ENCODE measurements around the gene GLRX3. TPM values are rescaled to one million over a fixed set of nuclear protein-coding genes. Genes with fewer than 3 reads are reported as not detected.

GLRX3 gene
- total and polyA plus RNA-seq, 7 donors: 53.9 to 249 (median 76.9) TPM

GRCh38 chr10:130108934-130109604 lies 27.1 kb upstream of the GLRX3 start:
- peaks cover 24% of the 10 kb centered on the region for H3K4me1 ChIP-seq
- H3K36me3 ChIP-seq (ENCODE audit: insufficient read depth in 1 of 2, low read depth in 1 of 2): peaks cover 0 to 9% of the 10 kb centered on the region in 2 donors
- WGBS, 3 donors: 50 to 56% (median 50%) methylated on average over 6 of the region's 6 CpGs
- ATAC-seq (no peak), DNase-seq (no peak)
- no peak for TF ChIP-seq CTCF (IDR thresholded peaks at IDR 0.05)
- peak overlapping the region; percentile 74 for H3K4me3 ChIP-seq
- no peak overlapping the region for H3K27ac ChIP-seq
- intact Hi-C loops (cut with DNase I): loop anchor here in 1 of 2 donors (5.0 kb wide), 1 partner anchor 137 kb away; no protein-coding TSS in a partner anchor
- no peaks in the 10 kb centered on the region for H3K27me3 ChIP-seq (ENCODE audit: insufficient read depth in 3 of 3, low read length in 2 of 3)
- H3K9me3 ChIP-seq: no peaks in the 10 kb centered on the region

- intact Hi-C loops (cut with DNase I): loop anchor here (1.0 to 5.0 kb wide), 3 partner anchors 25 to 138 kb away; no protein-coding TSS in a partner anchor
- H3K36me3 ChIP-seq (ENCODE audit: insufficient read depth in 1 of 2, low read depth in 1 of 2): peaks cover 0 to 6% of the 10 kb centered on the region in 2 donors
- DNase-seq (peak; percentile 45 to 68), ATAC-seq (peak; percentile 24 to 56 (median 41))
- peaks cover 24% of the 10 kb centered on the region for H3K4me1 ChIP-seq
- 0 to 1% (median 1%) methylated on average over 9 of the region's 9 CpGs for WGBS, 3 donors
- peak; percentile 85 for TF ChIP-seq CTCF (IDR thresholded peaks at IDR 0.05)
- H3K27me3 ChIP-seq (ENCODE audit: insufficient read depth in 3 of 3, low read length in 2 of 3): no peaks in the 10 kb centered on the region
- H3K9me3 ChIP-seq: no peaks in the 10 kb centered on the region
- peak overlapping the region; percentile 74 for H3K4me3 ChIP-seq
- H3K27ac ChIP-seq: peak overlapping the region; percentile 91
Measured at GRCh38 chr10:130109796-130110245, 26.4 kb upstream of the GLRX3 start.

GRCh38 chr10:130110246-130111112 lies 25.7 kb upstream of the GLRX3 start, which contains the start of gene C10orf143:
Gene C10orf143 (minus strand): TSS chr10:130110830. CDS start chr10:130110772, 58 bp downstream.
- Histone ChIP-seq H3K4me1 (peaks cover 24% of the 10 kb centered on the region), H3K36me3 (ENCODE audit: insufficient read depth in 1 of 2, low read depth in 1 of 2) (peaks cover 0 to 5% of the 10 kb centered on the region in 2 donors), H3K9me3 (no peaks in the 10 kb centered on the region), H3K27ac (peak within 1 kb of the TSS; percentile 91), H3K27me3 (ENCODE audit: insufficient read depth in 3 of 3, low read length in 2 of 3) (no peaks in the 10 kb centered on the region), H3K4me3 (peak within 1 kb of the TSS; percentile 74)
- no peak for TF ChIP-seq CTCF (IDR thresholded peaks at IDR 0.05)
- peak; percentile 94 to 96 (median 96) for ATAC-seq
- intact Hi-C loops (cut with DNase I): loop anchor here (1.0 to 2.0 kb wide), 2 partner anchors 24 to 25 kb away; no protein-coding TSS in a partner anchor
- DNase-seq: peak; percentile 98 to 99
- WGBS, 3 donors: 0 to 1% (median 0%) methylated on average over 64 to 71 of the region's 71 CpGs

- Histone ChIP-seq H3K9me3 (no peaks in the 10 kb centered on the region), H3K36me3 (ENCODE audit: insufficient read depth in 1 of 2, low read depth in 1 of 2) (no peaks in the 10 kb centered on the region), H3K27me3 (ENCODE audit: insufficient read depth in 3 of 3, low read length in 2 of 3) (no peaks in the 10 kb centered on the region), H3K27ac (peak overlapping the region; percentile 91), H3K4me1 (peaks cover 24% of the 10 kb centered on the region), H3K4me3 (peak overlapping the region; percentile 74)
- DNase-seq: peak; percentile 96 to 97
- TF ChIP-seq CTCF (IDR thresholded peaks at IDR 0.05): no peak
- 1% methylated on average over 44 to 49 of the region's 49 CpGs for WGBS, 3 donors
- intact Hi-C loops (cut with DNase I): loop anchor here in 1 of 2 donors (2.0 kb wide), 1 partner anchor 24 kb away; no protein-coding TSS in a partner anchor
- ATAC-seq: peak; percentile 89 to 91 (median 90)
Measured at GRCh38 chr10:130111113-130111851, 24.9 kb upstream of the GLRX3 start.
